ENCODE results near the gene SYCP3.

Gene SYCP3

DNA sequence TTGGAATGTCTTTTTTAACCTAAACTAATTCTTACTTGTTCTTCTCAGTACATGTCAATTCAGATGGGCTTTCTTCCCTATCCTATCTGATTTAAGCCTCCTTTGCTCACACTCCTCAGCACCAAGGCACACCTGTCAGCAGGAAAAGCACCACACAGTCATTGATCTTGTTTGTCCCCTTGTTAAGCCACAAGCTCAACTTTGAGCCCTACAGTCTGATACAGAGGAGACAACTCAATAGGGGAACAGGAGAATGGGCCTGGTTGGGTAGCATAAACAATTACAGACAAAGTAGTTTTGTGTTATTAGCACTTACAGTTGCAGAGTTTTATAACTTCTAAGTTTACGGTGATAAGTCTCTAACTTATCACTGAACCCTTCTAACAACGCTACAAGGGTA lies 29.5 kb upstream of the SYCP3 start:
- H3K27ac ChIP-seq, result no peak overlapping the region
- peaks cover 11 to 50% (median 39%) of the 10 kb centered on the region in 3 donors for H3K36me3 ChIP-seq
- DNase-seq, result no peak
- no peaks in the 10 kb centered on the region for H3K4me1 ChIP-seq
- H3K4me3 ChIP-seq, result no peak overlapping the region
- H3K9me3 ChIP-seq, result no peaks in the 10 kb centered on the region
- TF ChIP-seq, protein P1, sequence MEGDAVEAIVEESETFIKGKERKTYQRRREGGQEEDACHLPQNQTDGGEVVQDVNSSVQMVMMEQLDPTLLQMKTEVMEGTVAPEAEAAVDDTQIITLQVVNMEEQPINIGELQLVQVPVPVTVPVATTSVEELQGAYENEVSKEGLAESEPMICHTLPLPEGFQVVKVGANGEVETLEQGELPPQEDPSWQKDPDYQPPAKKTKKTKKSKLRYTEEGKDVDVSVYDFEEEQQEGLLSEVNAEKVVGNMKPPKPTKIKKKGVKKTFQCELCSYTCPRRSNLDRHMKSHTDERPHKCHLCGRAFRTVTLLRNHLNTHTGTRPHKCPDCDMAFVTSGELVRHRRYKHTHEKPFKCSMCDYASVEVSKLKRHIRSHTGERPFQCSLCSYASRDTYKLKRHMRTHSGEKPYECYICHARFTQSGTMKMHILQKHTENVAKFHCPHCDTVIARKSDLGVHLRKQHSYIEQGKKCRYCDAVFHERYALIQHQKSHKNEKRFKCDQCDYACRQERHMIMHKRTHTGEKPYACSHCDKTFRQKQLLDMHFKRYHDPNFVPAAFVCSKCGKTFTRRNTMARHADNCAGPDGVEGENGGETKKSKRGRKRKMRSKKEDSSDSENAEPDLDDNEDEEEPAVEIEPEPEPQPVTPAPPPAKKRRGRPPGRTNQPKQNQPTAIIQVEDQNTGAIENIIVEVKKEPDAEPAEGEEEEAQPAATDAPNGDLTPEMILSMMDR (IDR thresholded peaks at IDR 0.05), result no peak
- intact Hi-C loops (cut with DNase I; ENCODE audit: low total_unique reads), result loop anchor here (10.0 kb wide), 1 partner anchor 94 kb away; no protein-coding TSS in a partner anchor
- no peaks in the 10 kb centered on the region for H3K27me3 ChIP-seq

DNA sequence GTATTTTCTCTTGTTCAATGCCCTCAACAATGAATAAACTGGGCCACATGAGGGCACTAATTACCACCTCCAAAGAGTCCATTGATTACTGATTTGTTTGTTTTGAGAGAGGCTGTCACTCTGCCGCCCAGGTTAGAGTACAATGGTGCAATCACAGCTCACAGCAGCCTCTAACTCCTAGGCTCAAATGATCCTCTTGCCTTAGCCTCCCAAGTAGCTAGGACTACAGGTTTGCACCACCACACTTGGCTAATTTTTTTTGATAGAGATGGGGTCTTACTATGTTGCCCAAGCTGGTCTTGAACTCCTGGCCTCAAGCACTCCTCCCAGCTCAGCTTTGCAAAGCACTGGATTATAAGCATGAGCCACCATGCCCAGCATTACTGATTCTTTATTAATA lies 28.3 kb upstream of the SYCP3 start:
- Histone ChIP-seq H3K4me1 (no peaks in the 10 kb centered on the region), H3K4me3 (no peak overlapping the region), H3K27ac (no peak overlapping the region), H3K36me3 (peaks cover 11 to 50% (median 39%) of the 10 kb centered on the region in 3 donors), H3K27me3 (no peaks in the 10 kb centered on the region), H3K9me3 (no peaks in the 10 kb centered on the region)
- no peak for DNase-seq
- intact Hi-C loops (cut with DNase I; ENCODE audit: low total_unique reads), result loop anchor here (10.0 kb wide), 1 partner anchor 93 kb away; no protein-coding TSS in a partner anchor
- TF ChIP-seq, protein P1 (IDR thresholded peaks at IDR 0.05), result no peak

DNA sequence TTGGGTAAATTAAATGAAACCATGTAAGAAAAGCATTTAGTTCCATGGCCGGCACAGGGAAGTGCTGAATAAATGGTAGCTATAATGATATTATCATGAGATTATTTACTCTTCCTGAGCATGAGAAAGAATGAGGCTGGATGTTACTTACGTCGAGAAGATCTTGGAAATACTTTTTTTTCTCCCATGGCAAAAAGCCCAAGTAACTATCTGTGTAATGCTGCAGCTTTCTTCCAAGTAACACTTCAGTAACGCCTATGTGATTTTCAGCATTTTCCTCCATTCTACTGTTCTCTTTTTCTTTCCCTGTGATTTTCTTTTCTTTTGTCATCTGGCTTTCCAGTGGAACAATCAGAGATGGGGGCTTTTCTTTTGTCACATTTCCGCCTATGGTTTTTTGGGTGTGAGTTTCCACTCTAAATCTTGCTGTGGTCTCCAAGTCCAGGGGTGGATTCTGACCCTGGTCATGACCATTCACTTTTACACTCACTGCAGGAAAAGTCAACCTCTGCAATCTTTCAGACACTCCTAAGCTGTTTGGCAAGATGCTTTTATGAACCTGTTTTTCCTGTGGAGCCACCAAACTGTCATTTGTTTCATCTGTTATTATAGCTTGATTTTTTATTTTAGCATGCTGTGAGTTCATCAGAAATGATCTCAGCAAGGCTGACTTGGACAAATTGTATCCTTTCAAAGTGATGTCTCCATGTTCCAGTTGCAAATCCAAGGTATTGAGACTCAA lies 25.0 kb upstream of the SYCP3 start:
- no peak for DNase-seq

GRCh38 chr12:101763246-101763931 lies 24.1 kb upstream of the SYCP3 start:
- H3K27me3 ChIP-seq, result no peaks in the 10 kb centered on the region
- peaks cover 0 to 5% (median 3%) of the 10 kb centered on the region in 4 donors for H3K4me1 ChIP-seq
- no peak overlapping the region for H3K4me3 ChIP-seq
- no peak for DNase-seq
- H3K36me3 ChIP-seq, result peaks cover 11 to 44% (median 20%) of the 10 kb centered on the region in 3 donors
- H3K27ac ChIP-seq, result no peak overlapping the region
- H3K9me3 ChIP-seq, result no peaks in the 10 kb centered on the region
- intact Hi-C loops (cut with DNase I; ENCODE audit: low total_unique reads), result loop anchor here (10.0 kb wide), 1 partner anchor 89 kb away; no protein-coding TSS in a partner anchor
- TF ChIP-seq, protein P1 (IDR thresholded peaks at IDR 0.05), result no peak

More for the DNA sequence above, 25.0 kb upstream of the SYCP3 start:
- H3K27me3 ChIP-seq, result no peaks in the 10 kb centered on the region
- H3K9me3 ChIP-seq, result no peaks in the 10 kb centered on the region
- no peak overlapping the region for H3K27ac ChIP-seq
- H3K4me1 ChIP-seq, result peaks cover 0 to 5% (median 3%) of the 10 kb centered on the region in 4 donors
- H3K4me3 ChIP-seq, result no peak overlapping the region
- peaks cover 11 to 50% (median 28%) of the 10 kb centered on the region in 3 donors for H3K36me3 ChIP-seq
- intact Hi-C loops (cut with DNase I; ENCODE audit: low total_unique reads), result loop anchor here (10.0 kb wide), 1 partner anchor 89 kb away; no protein-coding TSS in a partner anchor
- TF ChIP-seq, protein P1 (IDR thresholded peaks at IDR 0.05), result no peak

DNA sequence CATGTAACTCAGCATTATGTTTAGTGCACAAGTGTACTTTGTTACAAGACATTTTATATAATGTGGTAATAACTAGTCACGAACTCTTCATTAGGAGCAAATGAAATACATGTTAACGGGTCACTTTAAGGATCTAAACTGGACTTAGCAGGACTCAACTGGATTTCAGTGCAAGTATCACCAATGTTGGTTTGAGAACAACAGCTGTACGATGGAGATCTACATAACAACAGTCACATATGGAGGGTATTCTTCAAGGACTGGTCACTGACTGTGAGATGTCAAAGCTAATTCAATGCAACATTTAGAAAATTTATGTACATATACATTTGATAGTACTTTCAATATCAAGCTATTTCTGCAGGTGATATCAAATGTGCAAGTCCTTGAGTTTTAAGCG lies 22.5 kb upstream of the SYCP3 start:
- Histone ChIP-seq H3K36me3 (peaks cover 9 to 39% (median 20%) of the 10 kb centered on the region in 3 donors), H3K27me3 (no peaks in the 10 kb centered on the region), H3K27ac (peak overlapping the region in 1 of 2 donors; percentile 16), H3K4me3 (no peak overlapping the region), H3K9me3 (no peaks in the 10 kb centered on the region), H3K4me1 (peaks cover 0 to 5% (median 3%) of the 10 kb centered on the region in 4 donors)
- no peak for DNase-seq
- intact Hi-C loops (cut with DNase I; ENCODE audit: low total_unique reads), result loop anchor here (10.0 kb wide), 1 partner anchor 87 kb away; no protein-coding TSS in a partner anchor
- TF ChIP-seq, protein P1 (IDR thresholded peaks at IDR 0.05), result no peak
